Esophagus (tissue), 2 donors: Measurements from ENCODE around the gene LHCGR. TPM values are rescaled to one million over a fixed set of nuclear protein-coding genes. Genes with fewer than 3 reads are reported as not detected.

Experiments
- H3K27ac ChIP-seq, 2 donors: one replicate each; pipeline ENCODE4 v1.5.1; 2013; ENCODE audit warnings: low read depth in 2 of 2, mild to moderate bottlenecking in 2 of 2, inconsistent platforms in 1 of 2, low read length in 1 of 2, moderate library complexity in 1 of 2
- H3K27me3 ChIP-seq, 2 donors: one replicate each; pipeline ENCODE4 v1.6.1; 2013; ENCODE audit warnings: low read length in 2 of 2, control low read depth in 1 of 2, mild to moderate bottlenecking in 1 of 2; ENCODE audit not compliant: insufficient read depth in 2 of 2, control insufficient read depth in 1 of 2
- H3K36me3 ChIP-seq, 2 donors: one replicate each; pipeline ENCODE4 v1.6.1; 2013; ENCODE audit warnings: low read length in 1 of 2; ENCODE audit not compliant: control insufficient read depth in 2 of 2, insufficient read depth in 2 of 2
- H3K4me1 ChIP-seq, 2 donors: one replicate each; pipeline ENCODE4 v1.6.1; 2013; ENCODE audit warnings: low read length in 1 of 2; ENCODE audit not compliant: control insufficient read depth in 2 of 2, insufficient read depth in 2 of 2
- H3K4me3 ChIP-seq, 2 donors: one replicate each; pipeline ENCODE4 v1.5.1; 2013; ENCODE audit warnings: low read length in 2 of 2, mild to moderate bottlenecking in 2 of 2, low read depth in 1 of 2, moderate library complexity in 1 of 2
- H3K9me3 ChIP-seq, 2 donors: one replicate each; pipeline ENCODE4 v1.6.1; 2013; ENCODE audit warnings: mild to moderate bottlenecking in 2 of 2, low read depth in 1 of 2, low read length in 1 of 2, moderate library complexity in 1 of 2; ENCODE audit not compliant: control insufficient read depth in 2 of 2, insufficient read depth in 1 of 2
- WGBS, 2 donors: extraction: QIAGEN DNeasy Blood & Tissue Kit; methylation state at CpG; one replicate each; pipeline ENCODE4 v1.1.7; 2013; 5-methylcytosine and 5-hydroxymethylcytosine counted together
- polyA plus RNA-seq, 2 donors: library from polyadenylated mRNA; stranded (reverse); fragments of 200-250 nt; gene quantifications; one replicate each; pipeline ENCODE4 v1.2.3, GENCODE V29; 2013
- donor health status: healthy with polysubstance abuse.
- donor health status: Bipolar disorder and iron deficiency.

Gene LHCGR
- 1 to 10 TPM in 1 of 2 donors, under 1 TPM in 1; 0.59 to 1.1 TPM for polyA plus RNA-seq

- Histone ChIP-seq H3K36me3 (no peaks in the 10 kb centered on the region), H3K27me3 (no peaks in the 10 kb centered on the region), H3K4me3 (peak within 1 kb of the TSS; percentile 2 to 23), H3K4me1 (peaks cover 5 to 8% of the 10 kb centered on the region in 2 donors), H3K9me3 (no peaks in the 10 kb centered on the region), H3K27ac (no peak within 1 kb of the TSS)
- WGBS, 2 donors, result 5 to 8% methylated on average over 29 to 37 of the region's 37 CpGs
Measured at GRCh38 chr2:48755473-48755872, at the start of gene LHCGR. TSS of gene LHCGR (minus strand) at chr2:48755724. CDS start at chr2:48755671, 53 bp downstream.

GRCh38 chr2:48799601-48800000 lies 44.1 kb upstream of the LHCGR start:
- Histone ChIP-seq H3K27ac (no peak overlapping the region), H3K4me1 (no peaks in the 10 kb centered on the region), H3K27me3 (no peaks in the 10 kb centered on the region), H3K4me3 (no peak overlapping the region), H3K36me3 (no peaks in the 10 kb centered on the region), H3K9me3 (no peaks in the 10 kb centered on the region)
- WGBS, 2 donors, result 65 to 78% methylated on average over 6 of the region's 6 CpGs

GRCh38 chr2:48795065-48795464 lies 39.5 kb upstream of the LHCGR start:
- Histone ChIP-seq H3K36me3 (no peaks in the 10 kb centered on the region), H3K9me3 (no peaks in the 10 kb centered on the region), H3K4me3 (no peak overlapping the region), H3K27me3 (no peaks in the 10 kb centered on the region), H3K27ac (no peak overlapping the region), H3K4me1 (no peaks in the 10 kb centered on the region)
- 43 to 61% methylated on average over 2 of the region's 2 CpGs for WGBS, 2 donors

GRCh38 chr2:48793671-48794070 lies 38.1 kb upstream of the LHCGR start:
- WGBS, 2 donors, result 71 to 72% methylated on average over 5 of the region's 5 CpGs
- H3K4me1 ChIP-seq, result no peaks in the 10 kb centered on the region
- H3K9me3 ChIP-seq, result no peaks in the 10 kb centered on the region
- H3K36me3 ChIP-seq, result no peaks in the 10 kb centered on the region
- no peak overlapping the region for H3K4me3 ChIP-seq
- no peak overlapping the region for H3K27ac ChIP-seq
- no peaks in the 10 kb centered on the region for H3K27me3 ChIP-seq

GRCh38 chr2:48792030-48792429 lies 36.5 kb upstream of the LHCGR start:
- no peaks in the 10 kb centered on the region for H3K36me3 ChIP-seq
- no peak overlapping the region for H3K4me3 ChIP-seq
- H3K9me3 ChIP-seq, result no peaks in the 10 kb centered on the region
- H3K27me3 ChIP-seq, result no peaks in the 10 kb centered on the region
- H3K27ac ChIP-seq, result no peak overlapping the region
- 77 to 83% methylated on average over 3 of the region's 3 CpGs for WGBS, 2 donors
- no peaks in the 10 kb centered on the region for H3K4me1 ChIP-seq

- Histone ChIP-seq H3K4me1 (no peaks in the 10 kb centered on the region), H3K4me3 (no peak overlapping the region), H3K27ac (no peak overlapping the region), H3K27me3 (no peaks in the 10 kb centered on the region), H3K9me3 (no peaks in the 10 kb centered on the region), H3K36me3 (no peaks in the 10 kb centered on the region)
- WGBS, 2 donors, result 79 to 85% methylated on average over 13 of the region's 13 CpGs
Measured at GRCh38 chr2:48790407-48791170, 35.1 kb upstream of the LHCGR start.

GRCh38 chr2:48787580-48787979 lies 32.1 kb upstream of the LHCGR start:
- 84 to 85% methylated on average over 8 of the region's 8 CpGs for WGBS, 2 donors
- Histone ChIP-seq H3K27me3 (no peaks in the 10 kb centered on the region), H3K4me1 (no peaks in the 10 kb centered on the region), H3K27ac (no peak overlapping the region), H3K36me3 (no peaks in the 10 kb centered on the region), H3K4me3 (no peak overlapping the region), H3K9me3 (no peaks in the 10 kb centered on the region)

- H3K36me3 ChIP-seq, result no peaks in the 10 kb centered on the region
- no peak overlapping the region for H3K27ac ChIP-seq
- WGBS, 2 donors, result 78 to 81% methylated on average over 1 of the region's 1 CpG
- no peaks in the 10 kb centered on the region for H3K27me3 ChIP-seq
- H3K4me1 ChIP-seq, result no peaks in the 10 kb centered on the region
- H3K4me3 ChIP-seq, result no peak overlapping the region
- H3K9me3 ChIP-seq, result no peaks in the 10 kb centered on the region
Measured at GRCh38 chr2:48781366-48781765, 25.8 kb upstream of the LHCGR start.

- 58 to 62% methylated on average over 4 of the region's 4 CpGs for WGBS, 2 donors
- Histone ChIP-seq H3K4me1 (no peaks in the 10 kb centered on the region), H3K27me3 (no peaks in the 10 kb centered on the region), H3K27ac (no peak overlapping the region), H3K9me3 (no peaks in the 10 kb centered on the region), H3K36me3 (no peaks in the 10 kb centered on the region), H3K4me3 (no peak overlapping the region)
Measured at GRCh38 chr2:48779019-48779716, 23.6 kb upstream of the LHCGR start.
